Right kidney (tissue), 1 donor: Measurements from ENCODE around the gene AHR.

Source experiments
- DNase-seq: peaks from one replicate; pipeline ENCODE4 v3.0.0-alpha.2; 2016

The AHR gene

DNA sequence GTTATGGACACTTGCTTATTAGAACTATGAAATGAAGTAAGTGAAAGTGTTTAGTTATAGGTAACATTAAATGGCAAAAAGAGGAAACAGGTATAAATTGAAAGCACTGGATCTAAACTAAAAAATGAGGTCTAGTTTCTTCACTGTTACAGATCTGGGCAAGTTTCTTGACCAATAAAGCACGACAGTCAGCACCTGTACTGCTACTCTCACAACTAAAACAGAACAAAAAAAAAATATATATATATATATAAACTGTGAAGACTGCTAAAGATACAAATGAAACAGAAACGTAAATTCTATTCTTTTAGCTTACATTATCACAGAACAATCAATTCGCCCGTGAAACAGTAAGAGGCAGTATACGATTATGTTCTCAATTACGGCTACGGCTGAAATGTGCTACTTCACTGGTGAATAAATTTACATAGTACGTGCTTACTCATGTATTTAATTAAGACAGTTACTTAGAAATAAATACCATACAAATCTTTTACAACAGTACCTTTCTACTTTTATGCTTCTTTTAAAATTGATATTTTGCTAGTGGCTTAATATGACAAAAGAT, 4.2 kb downstream of the AHR start:
- DNase-seq, result no peak

DNA sequence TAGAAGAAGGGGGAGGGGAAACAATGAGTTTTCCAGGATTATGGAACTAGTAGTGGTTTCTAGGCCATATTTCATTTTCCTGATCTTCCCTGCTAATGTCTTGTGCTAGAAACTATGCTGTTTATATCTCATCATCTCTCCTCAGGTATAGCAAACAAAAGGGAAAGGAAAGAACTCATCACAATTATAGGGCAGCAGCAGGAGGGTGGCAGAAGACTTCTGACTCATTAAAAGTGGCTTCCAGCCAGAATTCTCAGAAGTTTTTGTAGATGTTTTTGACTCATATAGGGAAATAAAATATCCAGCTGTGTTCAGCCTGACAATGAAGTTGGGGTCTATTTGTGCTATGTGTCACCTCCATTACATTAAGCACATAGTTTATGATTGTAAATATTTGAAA, 6.5 kb downstream of the AHR start:
- no peak for DNase-seq

DNA sequence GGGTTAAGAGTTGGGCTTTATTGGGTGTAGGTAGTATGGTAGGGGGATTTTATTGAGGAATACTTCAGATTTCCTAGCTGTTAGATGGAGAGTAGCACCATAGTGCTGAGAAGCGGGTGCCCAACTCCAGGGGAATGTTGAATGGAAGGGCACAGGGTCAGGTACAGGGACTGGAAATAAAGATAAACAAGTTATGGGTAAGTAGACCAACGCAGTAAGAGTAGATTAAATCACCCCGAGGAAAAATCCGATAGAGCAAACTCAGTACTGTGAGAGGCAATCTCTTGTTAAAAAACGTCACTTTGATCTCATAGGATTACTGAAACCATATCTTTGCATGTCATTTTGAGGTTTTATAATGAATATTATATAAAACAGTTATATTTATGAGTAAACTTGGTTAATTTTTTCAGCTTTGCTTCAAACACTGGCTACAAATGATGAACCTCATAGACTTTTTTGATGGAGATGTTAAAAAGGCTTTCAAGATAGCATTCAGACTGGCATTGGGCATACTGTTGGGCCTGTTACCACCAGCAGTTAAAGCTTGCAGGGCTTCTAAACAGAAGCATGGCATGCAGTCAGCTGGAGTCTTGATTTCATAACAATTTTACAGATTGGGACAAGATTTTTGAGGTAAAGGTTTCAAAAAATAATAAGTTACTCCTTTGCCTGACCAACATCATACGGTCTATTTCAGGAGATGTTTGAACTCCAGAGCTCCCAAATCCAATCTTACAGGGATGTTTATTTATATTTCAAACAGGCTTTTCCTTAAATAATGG, 7.1 kb downstream of the AHR start:
- DNase-seq, result no peak

DNA sequence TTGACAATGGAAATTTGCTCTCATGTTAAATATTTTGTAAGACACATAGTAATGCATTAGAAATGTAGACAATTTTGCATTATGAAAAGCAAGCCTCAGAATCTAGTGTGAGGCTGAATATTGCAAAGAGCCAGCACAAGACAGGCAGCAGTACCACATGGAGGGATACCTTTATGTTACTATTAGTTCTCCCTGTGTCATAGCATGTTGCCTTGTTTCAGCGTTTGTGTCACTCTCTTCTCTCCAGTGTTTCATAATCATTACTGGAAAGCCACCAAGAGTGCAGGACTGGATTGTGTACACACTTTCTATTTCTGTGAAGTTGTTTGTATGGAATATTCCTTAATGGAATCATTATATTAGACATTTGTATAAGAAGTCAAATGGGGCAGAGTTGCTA, 8.5 kb downstream of the AHR start:
- DNase-seq, result no peak

- DNase-seq, result no peak
These were observed 9.1 kb downstream of the AHR start for GRCh38 chr7:17307558-17307957.

DNA sequence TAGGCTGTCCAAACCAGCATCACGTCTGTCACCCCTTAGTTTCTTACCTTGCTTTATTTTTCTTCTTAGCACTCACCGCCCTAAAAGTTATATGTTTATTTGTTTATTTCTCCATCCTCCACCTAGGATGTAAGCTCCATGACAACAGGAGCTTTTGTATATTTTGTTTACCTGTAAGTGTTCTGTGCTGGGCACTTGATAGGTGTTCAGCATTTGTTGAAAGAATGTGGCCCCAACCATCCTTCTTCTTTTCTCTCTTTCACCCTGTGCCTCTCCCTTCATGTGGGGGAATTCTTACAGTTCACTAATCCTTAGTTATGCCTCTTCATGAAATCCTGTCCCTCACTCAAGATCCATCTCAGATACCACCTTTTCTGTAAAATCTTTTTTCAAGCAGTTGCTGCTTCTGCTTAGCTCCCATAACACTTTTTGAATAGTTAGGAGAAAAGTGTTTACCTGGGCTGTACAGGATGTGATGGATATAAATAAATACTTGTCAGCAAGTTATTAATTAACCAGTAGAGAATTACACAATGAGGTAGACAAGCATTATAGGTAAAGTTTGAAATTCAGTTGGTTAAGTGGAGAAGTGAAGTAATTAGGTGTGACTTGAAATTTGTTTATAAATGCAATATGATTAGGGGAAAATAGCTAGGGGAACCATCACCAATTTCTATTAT, 9.7 kb downstream of the AHR start:
- no peak for DNase-seq

- no peak for DNase-seq
These were observed 12.7 kb downstream of the AHR start for GRCh38 chr7:17311194-17311593.

DNA sequence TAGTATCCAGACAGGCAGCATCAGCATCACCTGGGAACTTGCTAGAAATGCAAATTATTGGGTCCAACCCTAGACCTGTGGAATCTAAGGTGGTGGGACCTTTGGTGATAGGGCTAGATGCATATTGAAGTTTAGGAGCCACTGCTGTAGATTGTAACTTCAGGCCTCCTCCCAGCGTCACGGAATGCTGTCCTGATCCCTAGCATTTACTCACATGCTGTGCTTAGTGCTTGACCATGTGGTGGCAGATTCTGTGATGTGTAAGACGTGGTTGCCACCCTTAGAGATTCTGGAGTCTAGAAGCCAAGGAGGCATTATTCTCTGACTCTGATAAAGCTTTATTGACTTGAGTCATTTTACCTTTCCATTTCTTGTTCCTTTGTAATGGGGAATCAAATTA, 13.5 kb downstream of the AHR start:
- no peak for DNase-seq

GRCh38 chr7:17312641-17313040, 14.2 kb downstream of the AHR start:
- DNase-seq, result no peak

- no peak for DNase-seq
These were observed 14.7 kb downstream of the AHR start for GRCh38 chr7:17313194-17313593.

DNA sequence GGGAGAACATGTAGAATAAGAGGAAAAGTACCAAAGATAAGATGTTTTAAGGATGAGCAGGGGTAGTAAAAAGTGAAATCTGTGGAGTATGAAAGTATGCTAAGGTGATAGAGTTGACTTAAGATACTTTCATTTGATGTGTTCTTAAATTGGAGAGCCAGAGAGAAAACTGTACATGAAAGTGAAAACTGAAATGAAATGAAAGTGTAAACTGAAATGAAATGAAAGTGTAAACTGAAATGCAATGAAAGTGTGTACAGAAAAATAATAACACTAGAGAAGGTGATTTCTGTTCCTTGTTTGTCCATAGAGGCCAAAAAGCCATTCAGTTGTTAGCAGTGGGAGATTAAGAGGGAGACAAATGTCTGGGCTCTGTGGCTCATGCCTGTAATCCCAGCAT, 17.5 kb downstream of the AHR start:
- no peak for DNase-seq

GRCh38 chr7:17318146-17318545, 19.7 kb downstream of the AHR start:
- DNase-seq, result no peak

DNA sequence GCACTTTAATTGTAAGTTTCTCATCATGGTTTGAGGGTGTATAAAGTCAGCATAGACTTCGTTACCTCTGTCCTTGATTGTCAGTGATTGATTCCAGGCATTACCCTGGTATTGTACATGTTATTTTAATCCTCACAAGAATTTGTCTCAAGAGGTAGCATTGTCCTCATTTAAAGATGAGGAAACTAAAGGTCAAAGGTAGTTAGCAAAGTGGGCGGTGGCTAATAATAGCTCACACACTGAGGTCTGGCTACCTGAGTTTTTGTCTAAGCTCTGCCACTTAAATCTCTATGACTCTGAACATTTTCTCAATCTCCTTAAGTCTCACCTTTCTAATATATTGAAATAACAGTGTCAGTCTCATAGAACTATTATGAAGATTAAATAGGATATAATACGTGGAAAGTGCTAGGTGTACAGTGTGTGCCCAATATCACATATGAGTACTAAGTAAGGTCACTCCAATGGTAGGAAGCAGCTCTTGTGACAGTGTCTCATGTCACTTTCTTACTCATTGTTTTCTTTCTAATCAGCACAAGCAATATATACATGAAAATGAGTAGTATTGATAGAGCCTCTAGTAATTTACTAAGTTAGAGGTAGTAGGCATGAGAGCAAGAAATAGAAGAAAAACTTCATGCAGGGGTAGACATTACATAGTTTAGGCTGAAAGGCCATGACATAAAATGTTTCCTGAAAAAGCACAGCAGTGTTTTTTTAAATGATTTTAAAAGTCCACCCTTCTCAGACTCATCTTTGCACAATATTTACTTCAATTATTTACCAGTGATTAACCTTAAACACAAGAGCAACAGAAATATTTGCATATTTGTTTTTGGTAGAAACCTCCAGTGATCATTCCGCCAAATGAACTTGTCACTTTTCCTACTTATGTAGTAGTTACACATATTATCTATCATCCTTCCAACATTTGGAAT, 21.0 kb downstream of the AHR start:
- no peak for DNase-seq

- no peak for DNase-seq
These were observed 21.6 kb downstream of the AHR start for GRCh38 chr7:17320102-17320497.

GRCh38 chr7:17320657-17321056, 22.2 kb downstream of the AHR start:
- no peak for DNase-seq

DNA sequence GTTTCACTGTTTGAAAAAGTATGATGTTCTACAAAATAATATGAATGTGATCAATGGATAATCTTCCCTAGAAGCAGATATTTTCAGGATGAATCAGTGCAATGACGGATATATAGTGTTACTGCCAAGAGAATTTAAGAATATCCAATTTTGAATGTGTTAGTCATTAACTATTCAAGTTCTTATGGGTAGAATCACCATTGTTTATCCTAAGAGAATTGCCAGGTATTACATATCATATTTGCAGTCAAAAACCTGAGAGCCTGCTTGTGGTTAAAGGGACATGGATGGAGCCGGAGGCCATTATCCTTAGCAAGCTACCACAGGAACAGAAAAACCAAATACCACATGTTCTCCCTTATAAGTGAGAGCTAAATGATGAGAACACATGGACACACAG, 26.9 kb downstream of the AHR start:
- no peak for DNase-seq

DNA sequence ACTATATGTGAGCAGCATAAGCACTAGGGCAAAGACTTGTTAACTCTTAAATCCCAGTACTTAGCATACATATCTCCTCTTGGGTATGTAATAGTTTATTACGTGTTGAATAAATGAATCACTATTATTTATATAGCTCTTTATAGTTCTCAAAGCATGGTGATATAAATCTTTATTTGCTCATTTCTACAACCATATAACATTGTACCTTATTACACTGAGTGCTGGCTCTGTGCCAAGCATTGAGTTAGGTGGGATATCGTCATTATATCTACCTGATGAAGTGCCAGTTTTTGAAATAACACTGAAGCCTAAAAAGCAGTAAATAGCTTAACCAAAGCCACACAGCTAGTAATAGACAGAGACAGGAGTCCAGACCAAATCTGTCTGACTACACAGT, 27.9 kb downstream of the AHR start:
- DNase-seq, result no peak

GRCh38 chr7:17328641-17329040, 30.2 kb downstream of the AHR start:
- no peak for DNase-seq

DNA sequence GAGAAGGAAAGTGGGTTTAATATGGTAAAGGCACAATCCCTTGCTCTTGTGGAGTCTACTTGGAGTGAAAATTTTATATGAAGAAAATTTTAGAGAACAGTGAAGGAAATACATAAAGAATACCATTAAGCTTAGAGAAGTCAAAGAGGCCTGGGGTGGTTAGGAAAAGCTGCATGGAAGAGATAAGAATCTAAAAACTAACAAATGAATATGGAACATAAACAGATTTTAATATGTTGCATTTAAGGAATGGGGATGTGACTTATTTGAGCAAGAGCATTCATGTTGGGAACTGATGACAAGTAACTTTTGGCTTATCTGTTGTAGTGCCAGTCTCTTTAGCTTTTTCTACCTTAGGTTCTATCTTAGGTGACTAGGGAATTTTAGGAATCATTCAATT, 31.0 kb downstream of the AHR start:
- no peak for DNase-seq

DNA sequence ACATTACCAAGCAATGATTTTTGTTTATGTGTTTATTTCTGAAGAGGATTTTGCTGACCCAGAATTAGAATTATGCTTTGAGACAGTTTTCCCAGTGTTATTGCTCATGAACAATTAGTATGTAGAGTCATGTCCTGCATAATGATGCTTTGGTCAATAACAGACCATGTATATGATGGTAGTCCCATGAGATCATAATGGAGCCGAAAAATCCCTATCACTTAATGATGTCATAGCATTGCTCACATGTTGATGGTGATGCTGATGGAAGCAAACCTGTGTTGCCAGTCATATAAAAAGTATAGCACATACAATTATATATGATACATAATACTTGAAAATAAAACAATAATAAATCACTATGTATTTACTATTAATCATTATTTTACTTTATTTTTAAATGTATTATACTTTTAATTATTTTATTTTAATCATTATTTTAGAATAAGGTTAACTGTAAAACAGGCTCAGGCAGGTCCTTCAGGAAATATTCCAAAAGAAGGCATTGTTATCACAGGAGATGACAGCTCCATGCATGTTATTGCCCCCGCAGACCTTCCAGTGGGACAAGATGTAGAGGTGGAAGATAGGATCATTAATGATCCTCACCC, 33.5 kb downstream of the AHR start:
- DNase-seq, result no peak

GRCh38 chr7:17333221-17333620, 34.8 kb downstream of the AHR start:
- no peak for DNase-seq

GRCh38 chr7:17336168-17336567, 37.7 kb downstream of the AHR start:
- no peak for DNase-seq
